MCF 10A (cell line): Measurements from ENCODE around the gene IL5RA. TPM values are rescaled to one million over a fixed set of nuclear protein-coding genes. Genes with fewer than 3 reads are reported as not detected.

Source experiments
- BruUV-seq: library from RNA; stranded (reverse); fragments of 400-500 nt; replicated peaks from 2 replicates; lab custom pipeline; 2021; lab: Mats Ljungman, UMichigan
- CTCF ChIA-PET: fragments of 300-600 bp; sonication (Branson Sonifier 250); formaldehyde crosslinking; extraction: SDS; loops from one replicate; lab custom pipeline; 2021; ENCODE audit warnings: antibody characterized with exemption, inconsistent platforms; lab: Yijun Ruan, JAX
- POLR2A ChIA-PET: fragments of 300-600, 350-650 bp; sonication (Branson Sonifier 250); formaldehyde crosslinking; extraction: SDS; loops from one replicate; lab custom pipeline; 2020; ENCODE audit warnings: antibody characterized with exemption, inconsistent platforms; lab: Yijun Ruan, JAX
- DNase-seq: peaks from one replicate; pipeline ENCODE4 v3.0.0-alpha.2; 2018; ENCODE audit not compliant: unreplicated experiment
- H3K27ac Mint-ChIP-seq: one replicate; pipeline ENCODE4 v1.8.0; 2022; ENCODE audit warnings: mild to moderate bottlenecking, low read depth, mixed read lengths; ENCODE audit not compliant: unreplicated experiment
- H3K27me3 Mint-ChIP-seq: one replicate; pipeline ENCODE4 v1.8.0; 2022; ENCODE audit warnings: mixed read lengths; ENCODE audit not compliant: insufficient read depth, unreplicated experiment
- H3K36me3 Mint-ChIP-seq: one replicate; pipeline ENCODE4 v1.8.0; 2022; ENCODE audit warnings: mild to moderate bottlenecking, moderate library complexity, mixed read lengths; ENCODE audit not compliant: insufficient read depth, unreplicated experiment
- H3K4me1 Mint-ChIP-seq: one replicate; pipeline ENCODE4 v1.8.0; 2022; ENCODE audit warnings: mixed read lengths; ENCODE audit not compliant: insufficient read depth, unreplicated experiment
- H3K4me3 Mint-ChIP-seq: one replicate; pipeline ENCODE4 v1.8.0; 2022; ENCODE audit warnings: mild to moderate bottlenecking, moderate library complexity, mixed read lengths; ENCODE audit not compliant: unreplicated experiment
- H3K9me3 Mint-ChIP-seq: one replicate; pipeline ENCODE4 v1.8.0; 2022; ENCODE audit warnings: mixed read lengths; ENCODE audit not compliant: unreplicated experiment
- CTCF ChIP-seq: fragments of 200-600 bp; IDR thresholded peaks from one replicate; pipeline ENCODE4 v1.8.0; 2022; ENCODE audit warnings: antibody characterized with exemption, mild to moderate bottlenecking; ENCODE audit not compliant: unreplicated experiment
- intact Hi-C: fragments of 100-400 bp; cut with micrococcal nuclease; formaldehyde crosslinking; loops from 2 replicates; pipeline ENCODE4 v1.14.1; 2022
- total RNA-seq: library from RNA; stranded (reverse); gene quantifications from 2 replicates; pipeline ENCODE4 v1.2.3, GENCODE V29; 2022

The IL5RA gene
- total RNA-seq, 1 experiment from 2014 or later = not detected

GRCh38 chr3:3127432-3128010 lies 17.3 kb upstream of the IL5RA start:
- H3K27ac Mint-ChIP-seq = peak overlapping the region; percentile 99
- POLR2A ChIA-PET = interaction anchor here (0.6 to 1.4 kb wide), 7 partner anchors 8 to 1423 kb away, joined by 3 to 7 read pairs (median 3); no protein-coding TSS in a partner anchor
- H3K4me3 Mint-ChIP-seq = peak overlapping the region; percentile 97
- BruUV-seq = TSS peak; percentile 53
- intact Hi-C loops = no loop called here
- peak; percentile 26 for DNase-seq
- no peak for TF ChIP-seq CTCF
- H3K4me1 Mint-ChIP-seq = peaks cover 5% of the 10 kb centered on the region
- no peaks in the 10 kb centered on the region for H3K9me3 Mint-ChIP-seq
- H3K27me3 Mint-ChIP-seq = no peaks in the 10 kb centered on the region
- H3K36me3 Mint-ChIP-seq = peaks cover 41% of the 10 kb centered on the region
- CTCF ChIA-PET = interaction anchor here (0.7 kb wide), 2 partner anchors 18 to 30 kb away, joined by 3 to 4 read pairs; no protein-coding TSS in a partner anchor

GRCh38 chr3:3126477-3127431 lies 16.6 kb upstream of the IL5RA start, which contains the start of gene TRNT1:
Gene TRNT1, plus strand, starts transcription at chr3:3126940. Its CDS starts 2,101 bp downstream, at chr3:3129041.
- POLR2A ChIA-PET = interaction anchor here (0.6 to 1.4 kb wide), 9 partner anchors 9 to 536 kb away, joined by 3 to 7 read pairs (median 3); partner anchors contain the start of gene IL5RA
- peak; percentile 94 for DNase-seq
- no TSS peak for BruUV-seq
- peak within 1 kb of the TSS; percentile 99 for H3K27ac Mint-ChIP-seq
- peaks cover 41% of the 10 kb centered on the region for H3K36me3 Mint-ChIP-seq
- no peak for TF ChIP-seq CTCF
- CTCF ChIA-PET = interaction anchor here (0.7 kb wide), 1 partner anchor 31 kb away, joined by 4 read pairs; no protein-coding TSS in a partner anchor
- intact Hi-C loops = loop anchor here (1.0 kb wide), 1 partner anchor 58 kb away; no protein-coding TSS in a partner anchor
- peaks cover 5% of the 10 kb centered on the region for H3K4me1 Mint-ChIP-seq
- no peaks in the 10 kb centered on the region for H3K27me3 Mint-ChIP-seq
- H3K4me3 Mint-ChIP-seq = peak within 1 kb of the TSS; percentile 97
- H3K9me3 Mint-ChIP-seq = no peaks in the 10 kb centered on the region

GRCh38 chr3:3125977-3126376 lies 15.8 kb upstream of the IL5RA start:
- BruUV-seq = TSS peak; percentile 79
- no peak for DNase-seq
- intact Hi-C loops = loop anchor here (1.0 kb wide), 1 partner anchor 58 kb away; no protein-coding TSS in a partner anchor
- H3K4me3 Mint-ChIP-seq = peak overlapping the region; percentile 97
- peak overlapping the region; percentile 99 for H3K27ac Mint-ChIP-seq
- H3K9me3 Mint-ChIP-seq = no peaks in the 10 kb centered on the region
- POLR2A ChIA-PET = interaction anchor here (0.6 to 1.1 kb wide), 4 partner anchors 16 to 593 kb away, joined by 3 read pairs; partner anchors contain the start of gene IL5RA
- no peaks in the 10 kb centered on the region for H3K27me3 Mint-ChIP-seq
- H3K36me3 Mint-ChIP-seq = peaks cover 37% of the 10 kb centered on the region
- CTCF ChIA-PET = no interaction called here
- peaks cover 5% of the 10 kb centered on the region for H3K4me1 Mint-ChIP-seq
- TF ChIP-seq CTCF = no peak
